GM21367 (cell line): ENCODE measurements around the gene NOXA1.
"Not testable (repeated sequence)": the region's sequence is repeated elsewhere in the genome, so short reads cannot be mapped to it uniquely, and the experiment has no call there.

Source experiments
- ATAC-seq: cut with Tn5 transposase; IDR thresholded peaks from one replicate; pipeline ENCODE4 v1.9.1; 2021; ENCODE audit not compliant: unreplicated experiment

The NOXA1 gene

DNA sequence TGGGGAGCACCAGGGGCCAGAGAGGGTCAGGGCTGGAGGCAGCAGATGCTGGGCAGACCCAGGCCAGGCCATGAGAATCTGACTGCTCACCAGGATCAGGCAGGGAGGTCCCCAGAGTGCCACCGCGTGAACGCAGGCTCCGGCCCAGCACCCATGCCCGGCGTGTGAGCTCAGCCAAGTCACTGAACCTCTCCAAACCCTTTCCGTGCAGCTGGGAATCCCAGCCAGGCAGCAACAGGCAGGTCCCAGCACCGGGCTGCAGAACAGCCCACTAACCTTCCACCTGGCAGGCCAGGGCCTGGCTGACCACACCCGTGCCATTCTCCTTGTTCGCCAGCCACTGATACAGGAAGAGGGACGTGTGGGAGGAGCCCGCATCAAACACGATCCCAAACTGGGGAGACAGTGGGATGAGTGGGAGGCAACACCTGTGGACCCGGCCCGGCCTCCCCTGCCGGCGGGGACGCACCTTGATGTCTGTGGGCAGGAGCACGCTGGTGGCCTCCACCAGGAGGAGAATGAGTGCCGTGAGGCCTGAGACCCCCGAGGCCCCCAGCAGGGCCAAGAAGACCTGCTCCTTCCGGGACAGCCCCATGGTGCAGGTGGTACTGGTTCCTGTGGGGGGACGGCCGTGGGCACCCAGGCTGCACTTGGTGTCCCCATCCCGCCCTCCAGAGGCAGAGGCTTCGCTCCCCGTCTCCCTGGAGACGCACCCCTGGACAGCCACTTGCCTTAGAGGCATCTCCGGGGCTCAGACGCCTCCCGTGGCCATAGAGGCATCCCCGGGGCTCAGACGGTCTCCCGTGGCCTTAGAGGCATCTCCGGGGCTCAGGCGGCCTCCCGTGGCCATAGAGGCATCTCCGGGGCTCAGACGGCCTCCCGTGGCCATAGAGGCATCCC is 14.7 kb downstream of the NOXA1 start:
- no peak for ATAC-seq

DNA sequence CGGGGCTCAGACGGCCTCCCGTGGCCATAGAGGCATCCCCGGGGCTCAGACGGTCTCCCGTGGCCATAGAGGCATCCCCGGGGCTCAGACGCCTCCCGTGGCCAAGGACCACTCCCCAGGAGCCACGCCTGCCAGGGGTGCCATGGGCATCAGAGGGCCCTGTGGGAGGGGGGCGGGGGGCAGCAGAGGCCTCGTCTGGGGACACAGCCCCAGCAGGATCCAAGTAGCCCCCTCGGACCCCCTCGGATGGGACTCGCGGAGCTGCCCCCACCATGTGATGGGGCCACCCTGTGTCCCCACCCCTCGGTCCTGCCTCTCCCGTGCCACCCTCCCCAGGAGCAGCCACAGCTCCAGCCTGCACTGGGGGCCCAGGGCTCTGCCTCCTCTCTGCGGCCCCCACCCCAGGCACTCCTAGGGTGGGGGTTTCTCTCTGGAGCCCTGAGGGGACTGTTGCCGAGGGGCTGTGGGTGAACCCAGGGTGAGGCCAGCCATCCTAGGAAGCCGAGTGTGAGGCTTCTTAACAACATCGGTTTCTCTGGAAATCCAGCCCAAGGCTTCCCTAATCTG is 15.5 kb downstream of the NOXA1 start:
- ATAC-seq = no peak

DNA sequence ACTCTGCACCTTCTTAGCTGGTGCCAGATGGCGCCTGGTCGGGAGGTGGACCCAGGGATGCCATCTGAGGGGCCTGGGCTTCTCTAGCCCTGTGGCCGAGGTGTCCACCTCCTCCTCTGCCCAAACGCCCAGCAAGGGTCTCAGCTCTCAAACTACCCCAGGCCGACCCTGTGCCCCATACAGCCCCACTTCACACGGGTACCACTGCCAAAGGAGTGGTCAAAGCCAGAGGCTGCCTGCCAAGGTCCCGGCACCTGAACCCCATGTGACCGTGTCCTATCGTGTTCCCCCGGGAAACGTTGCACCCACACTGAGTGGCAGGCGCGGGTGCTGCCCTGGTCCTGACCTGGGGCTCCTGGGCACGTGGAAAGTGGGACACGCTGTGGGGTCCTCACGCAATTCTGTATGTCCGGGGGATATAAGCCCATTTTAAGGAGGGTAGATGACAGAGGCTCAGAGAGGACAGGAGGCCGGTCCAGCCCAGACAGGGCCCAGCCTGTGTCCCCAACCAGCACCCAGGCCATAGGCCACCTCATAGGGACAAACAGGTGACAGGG is 16.0 kb downstream of the NOXA1 start:
- no peak for ATAC-seq

DNA sequence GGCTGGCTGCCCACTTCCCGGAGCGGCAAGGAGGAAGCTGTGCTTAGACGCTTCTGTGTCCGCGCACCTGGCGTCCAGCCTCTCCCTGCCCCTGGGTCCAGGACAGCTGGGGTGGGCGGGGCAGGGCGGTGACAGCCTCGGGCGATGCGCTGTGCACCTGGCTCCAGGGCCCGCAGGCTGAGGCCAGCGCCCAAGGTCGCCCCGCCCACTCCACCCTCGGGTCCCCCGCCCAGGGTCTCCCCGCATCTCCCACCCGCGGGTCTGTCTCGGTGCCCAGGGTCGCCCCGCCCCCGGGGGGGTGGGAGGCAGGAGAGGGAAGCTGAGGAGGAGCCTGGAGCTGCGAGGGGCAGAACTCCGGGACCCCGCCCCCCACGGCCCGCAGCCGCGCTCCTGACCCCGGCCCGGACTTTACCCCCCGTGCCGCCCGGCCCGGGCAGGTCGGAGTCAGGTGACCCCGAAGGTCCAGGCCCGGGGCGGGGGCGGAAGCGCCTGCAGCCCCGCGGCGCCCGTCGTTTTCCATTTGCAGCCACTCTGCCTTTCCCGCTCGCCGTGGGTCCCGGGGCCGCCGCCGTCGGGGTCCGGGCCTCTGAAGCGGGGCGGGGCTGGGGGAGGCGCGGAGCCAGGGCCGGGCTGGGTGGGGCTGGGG is 18.2 kb downstream of the NOXA1 start, which contains the start of gene ENTPD8:
ENTPD8 (minus strand) TSS at position 69 of the 646 bp plus-strand sequence. CDS start 3,072 bp downstream, outside the sequence.
- ATAC-seq = no peak

DNA sequence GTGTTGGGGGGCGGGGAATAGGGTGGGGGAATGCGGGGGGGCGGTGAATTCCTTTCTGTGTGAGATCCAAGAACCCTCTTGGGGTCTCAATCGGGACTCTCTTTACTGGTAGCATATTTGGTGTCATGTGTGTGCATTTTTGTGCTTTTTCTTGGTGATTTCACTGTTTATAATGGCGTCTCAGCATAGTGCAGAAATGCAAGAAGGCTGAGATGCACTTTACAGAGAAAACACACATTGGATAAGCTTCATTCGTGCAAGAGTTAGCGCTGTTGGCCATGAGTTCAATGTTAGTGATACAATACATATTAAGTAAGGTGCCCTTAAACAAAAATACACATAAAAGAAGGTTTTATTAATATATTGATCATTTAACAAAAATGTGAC is 18.7 kb downstream of the NOXA1 start:
- no peak for ATAC-seq

DNA sequence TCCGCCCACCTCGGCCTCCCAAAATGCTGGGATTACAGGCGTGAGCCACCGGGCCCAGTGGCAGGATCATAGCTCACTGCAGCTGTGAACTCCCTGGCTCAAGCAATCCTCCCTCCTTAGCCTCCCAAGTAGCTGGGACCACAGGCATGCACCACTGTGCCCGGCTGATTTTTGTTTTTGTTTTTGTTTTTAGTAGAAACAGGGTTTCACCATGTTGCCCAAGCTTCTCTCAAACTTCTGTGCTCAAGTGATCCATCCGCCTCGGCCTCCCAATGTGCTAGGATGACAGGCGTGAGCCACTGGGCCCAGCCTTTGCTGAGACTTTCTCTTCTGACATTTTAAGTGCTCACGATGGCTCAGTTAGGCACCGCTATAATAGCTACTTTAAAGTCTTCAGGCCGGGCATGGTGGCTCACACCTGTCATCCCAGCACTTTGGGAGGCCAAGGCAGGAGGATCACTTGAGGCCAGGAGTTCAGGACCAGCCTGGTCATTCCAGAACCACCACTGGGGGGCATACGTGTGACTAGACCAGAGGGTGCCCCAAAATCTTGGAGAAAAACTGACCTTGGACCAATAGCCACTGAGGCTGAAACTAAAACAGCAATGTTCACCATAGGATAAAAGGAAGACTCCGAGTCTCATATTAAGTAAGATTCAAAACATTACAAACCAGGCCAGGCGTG is 21.1 kb downstream of the NOXA1 start:
- no peak for ATAC-seq

DNA sequence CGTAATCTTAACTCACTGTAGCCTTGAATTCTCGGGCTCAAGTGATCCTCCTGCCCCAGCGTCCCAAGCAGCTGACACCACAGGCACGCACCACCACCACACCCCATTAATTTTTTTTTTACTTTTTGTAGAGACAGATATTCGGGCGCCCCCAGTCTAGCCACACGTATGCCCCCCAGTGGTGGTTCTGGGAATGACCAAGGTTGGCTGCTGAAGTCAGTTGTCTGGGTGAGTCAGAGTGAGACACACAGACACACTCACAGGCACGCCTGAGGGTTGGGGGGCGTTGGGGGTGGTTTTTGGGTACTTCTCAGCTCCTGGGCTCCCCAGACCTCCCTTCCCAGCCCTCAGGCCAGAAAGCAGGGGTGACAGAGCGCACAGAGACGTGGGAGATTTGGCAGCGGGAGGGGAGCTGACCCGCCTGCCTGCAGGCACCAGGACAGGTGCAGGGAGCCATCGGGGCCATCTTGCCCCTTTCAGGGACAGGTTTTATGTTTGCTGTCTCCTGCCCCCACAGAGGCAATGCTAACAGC is 22.1 kb downstream of the NOXA1 start:
- peak; percentile 51 for ATAC-seq

DNA sequence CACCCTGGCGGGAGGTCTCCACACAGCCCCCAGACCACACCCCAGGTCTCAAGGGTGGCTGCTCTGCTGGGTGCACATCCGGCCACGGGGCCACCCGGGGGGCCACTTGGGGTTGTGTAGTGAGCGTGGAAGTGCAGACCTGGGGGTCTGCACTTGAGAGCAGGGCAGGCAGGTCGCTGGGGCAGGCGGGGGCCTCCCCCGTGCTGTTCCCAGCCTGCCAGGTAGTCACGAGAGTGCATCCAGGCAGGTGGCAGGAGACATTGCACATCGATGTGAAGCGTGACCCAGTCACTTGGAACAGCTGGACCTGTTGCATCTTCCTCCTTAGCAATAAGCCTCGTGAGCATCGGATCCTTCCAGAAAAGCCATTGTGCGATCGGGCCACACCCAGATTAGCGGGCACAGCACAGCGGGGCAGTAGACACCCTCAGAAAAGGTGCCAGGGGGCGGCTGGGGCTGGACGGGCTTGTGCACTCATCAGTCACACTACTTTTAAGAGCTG is 22.8 kb downstream of the NOXA1 start:
- no peak for ATAC-seq

DNA sequence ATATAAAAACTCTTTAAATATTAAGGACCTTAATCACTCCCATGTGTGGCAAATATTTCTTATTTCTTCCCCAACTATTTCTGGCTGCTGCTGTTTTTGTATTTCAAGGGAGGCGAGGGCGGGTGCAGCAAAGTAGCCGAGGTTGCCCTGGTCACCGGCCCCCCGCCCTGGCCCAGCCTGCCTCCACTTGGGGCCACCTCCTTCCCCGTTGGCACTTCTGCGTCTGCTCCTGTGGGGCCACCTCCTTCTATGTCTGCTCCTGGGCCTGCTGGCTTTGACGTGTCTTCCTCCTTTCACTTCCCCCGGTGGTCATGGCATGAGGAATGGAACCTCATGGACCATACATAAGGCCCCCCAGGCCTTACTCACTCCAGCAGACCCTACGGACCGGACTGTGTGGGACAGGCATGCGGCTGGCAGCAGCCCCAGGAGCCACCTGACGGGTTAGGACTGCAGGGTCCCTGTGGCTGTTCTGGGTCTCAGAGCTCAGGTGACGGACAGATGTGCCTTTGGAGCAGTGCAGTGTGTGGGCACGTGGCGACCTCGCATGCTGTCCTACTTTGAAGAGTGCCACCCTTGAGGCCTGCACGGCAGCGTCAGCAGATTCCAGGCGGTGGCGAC is 23.8 kb downstream of the NOXA1 start:
- ATAC-seq = no peak

DNA sequence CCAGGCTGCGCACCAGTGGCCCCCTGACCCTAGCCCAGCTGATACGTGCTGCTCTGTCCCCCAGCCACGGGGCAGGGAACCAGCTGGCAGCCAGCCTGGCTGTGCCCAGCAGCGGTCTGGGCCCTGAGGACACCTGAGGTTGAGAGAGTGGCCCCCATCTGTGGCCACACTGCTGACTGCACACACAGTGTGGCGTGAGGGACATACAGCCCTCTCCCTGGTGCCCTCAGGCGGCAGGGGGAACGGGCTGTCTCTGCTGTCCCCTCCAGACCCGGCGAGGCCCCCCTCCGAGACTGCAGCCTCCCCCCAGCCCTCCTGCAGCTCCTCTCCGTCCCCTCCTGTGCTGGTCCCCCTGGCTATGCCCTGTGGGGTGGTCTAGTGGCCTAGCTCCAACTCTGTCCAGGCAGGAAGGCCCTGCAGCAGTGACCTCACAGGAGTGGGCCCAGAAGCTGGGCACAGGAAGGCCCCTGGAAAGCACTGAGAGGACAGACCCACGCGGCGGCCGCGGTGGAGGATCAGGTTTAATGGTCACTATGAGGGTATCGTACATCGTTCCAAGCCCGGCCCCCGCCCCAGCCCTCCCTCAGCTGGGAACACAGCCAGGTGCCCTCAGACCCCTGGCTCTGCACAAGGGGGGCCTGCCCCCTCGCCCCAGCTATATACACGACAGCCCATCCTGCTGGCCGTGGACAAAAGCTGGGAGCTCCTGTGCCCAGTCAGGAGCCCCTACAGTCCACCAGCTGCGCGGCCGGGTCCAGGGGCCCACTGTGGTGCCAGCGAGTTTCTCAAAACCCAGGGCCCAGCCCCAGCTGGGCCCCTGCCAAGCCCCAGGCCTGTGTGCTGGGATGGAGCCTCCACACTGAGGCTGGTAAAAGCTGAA is 24.8 kb downstream of the NOXA1 start:
- no peak for ATAC-seq

DNA sequence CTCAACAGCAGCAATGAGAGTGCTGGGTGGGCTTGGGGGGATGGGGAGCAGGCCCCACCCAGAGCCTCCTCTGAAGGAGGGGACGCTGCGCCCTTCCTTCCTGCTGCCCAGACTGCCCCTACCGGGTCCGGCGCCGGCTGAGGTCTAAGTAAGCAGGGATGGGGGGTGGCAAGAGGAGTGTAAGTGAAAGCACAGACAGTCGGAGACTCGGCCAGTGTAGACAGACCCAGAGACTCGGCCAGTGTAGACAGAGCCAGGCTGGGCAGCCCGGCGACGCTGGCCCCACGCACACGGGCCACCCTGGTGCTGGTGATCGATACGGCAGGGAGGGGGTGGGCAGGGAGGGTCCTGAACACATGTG is 25.4 kb downstream of the NOXA1 start:
- ATAC-seq = no peak

DNA sequence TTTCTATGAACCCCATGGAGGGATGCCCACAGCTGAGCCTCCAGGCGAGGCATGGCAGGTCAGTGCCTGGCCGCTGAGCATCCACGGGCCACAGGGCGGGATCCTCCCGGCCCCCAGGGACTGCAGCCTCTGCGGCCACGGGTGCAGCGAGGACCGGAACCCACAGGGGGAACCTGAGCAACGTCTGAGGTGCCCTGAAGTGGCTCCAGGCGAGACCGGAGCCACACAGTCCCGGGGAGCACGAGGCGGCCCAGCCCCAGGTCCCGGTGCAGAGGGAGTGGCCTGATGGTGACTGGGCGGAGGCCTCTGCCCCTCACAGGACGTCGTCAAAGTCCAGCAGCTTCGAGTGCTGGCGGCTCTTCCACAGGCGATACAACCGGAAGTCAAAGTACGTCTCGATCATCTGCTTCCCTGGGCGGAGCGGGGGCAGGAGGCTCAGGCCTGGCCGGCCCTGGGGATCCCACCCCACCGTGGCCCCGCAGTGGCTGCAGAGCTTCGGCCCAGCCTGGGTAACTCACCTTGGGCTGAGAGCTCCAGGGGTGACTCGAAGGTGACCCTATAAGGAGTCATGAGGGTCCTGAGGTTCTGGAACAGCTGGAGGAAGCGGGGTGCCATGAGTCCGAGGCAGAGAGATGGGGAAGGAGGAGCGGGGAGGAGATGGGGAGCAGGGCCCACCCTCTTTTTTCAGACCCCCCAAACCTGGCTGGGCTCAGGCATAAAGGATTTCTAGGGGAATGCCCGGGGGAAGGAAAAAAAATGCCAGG is 26.1 kb downstream of the NOXA1 start:
- no peak for ATAC-seq

DNA sequence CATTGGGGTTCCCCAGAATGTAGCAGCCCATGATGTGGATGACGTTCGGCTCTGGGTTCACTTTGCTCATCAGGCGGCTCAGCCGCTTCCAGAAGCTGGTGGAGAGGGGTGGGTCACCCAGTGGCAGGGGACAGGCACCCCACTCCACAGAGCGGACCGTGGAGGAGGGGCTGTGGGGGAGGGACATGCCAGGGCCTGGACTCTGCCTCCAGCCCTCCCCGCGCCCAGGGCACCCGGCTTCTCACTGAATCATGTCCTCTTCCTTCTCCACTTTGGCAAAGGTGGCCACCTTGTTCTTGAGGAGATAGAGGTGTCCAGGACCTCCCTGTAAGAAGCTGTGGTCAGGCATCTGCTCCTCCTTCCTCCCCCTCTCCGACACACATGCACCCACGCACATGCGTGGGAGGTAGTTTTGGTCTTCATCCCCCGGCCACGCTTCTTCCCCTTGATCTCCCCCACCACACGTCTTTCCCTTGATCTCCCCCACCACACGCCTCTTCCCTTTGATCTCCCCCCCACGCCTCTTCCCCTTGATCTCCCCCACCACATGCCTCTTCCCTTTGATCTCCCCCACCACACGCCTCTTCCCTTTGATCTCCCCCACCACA is 26.8 kb downstream of the NOXA1 start:
- ATAC-seq = no peak

DNA sequence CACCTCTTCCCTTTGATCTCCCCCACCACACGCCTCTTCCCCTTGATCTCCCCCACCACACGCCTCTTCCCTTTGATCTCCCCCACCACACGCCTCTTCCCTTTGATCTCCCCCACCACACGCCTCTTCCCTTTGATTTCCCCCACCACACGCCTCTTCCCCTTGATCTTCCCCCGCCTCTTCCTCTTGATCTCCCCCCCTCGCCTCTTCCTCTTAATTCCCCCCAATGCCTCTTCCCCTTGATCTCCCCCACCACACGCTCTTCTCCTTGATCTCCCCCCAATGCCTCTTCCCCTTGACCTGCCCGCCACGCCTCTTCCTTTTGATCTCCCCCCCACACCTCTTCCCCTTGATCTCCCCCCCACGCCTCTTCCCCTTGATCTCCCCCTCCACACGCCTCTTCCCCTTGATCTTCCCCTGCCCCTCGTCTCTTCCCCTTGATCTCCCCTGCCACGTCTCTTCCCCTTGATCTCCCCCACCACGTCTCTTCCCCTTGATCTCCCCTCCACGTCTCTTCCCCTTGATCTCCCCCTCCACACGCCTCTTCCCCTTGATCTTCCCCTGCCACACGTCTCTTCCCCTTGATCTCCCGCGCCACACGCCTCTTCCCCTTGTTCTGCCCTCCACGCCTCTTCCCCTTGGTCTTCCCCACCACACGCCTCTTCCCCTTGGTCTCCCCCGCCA is 27.5 kb downstream of the NOXA1 start:
- not testable (repeated sequence) for ATAC-seq

DNA sequence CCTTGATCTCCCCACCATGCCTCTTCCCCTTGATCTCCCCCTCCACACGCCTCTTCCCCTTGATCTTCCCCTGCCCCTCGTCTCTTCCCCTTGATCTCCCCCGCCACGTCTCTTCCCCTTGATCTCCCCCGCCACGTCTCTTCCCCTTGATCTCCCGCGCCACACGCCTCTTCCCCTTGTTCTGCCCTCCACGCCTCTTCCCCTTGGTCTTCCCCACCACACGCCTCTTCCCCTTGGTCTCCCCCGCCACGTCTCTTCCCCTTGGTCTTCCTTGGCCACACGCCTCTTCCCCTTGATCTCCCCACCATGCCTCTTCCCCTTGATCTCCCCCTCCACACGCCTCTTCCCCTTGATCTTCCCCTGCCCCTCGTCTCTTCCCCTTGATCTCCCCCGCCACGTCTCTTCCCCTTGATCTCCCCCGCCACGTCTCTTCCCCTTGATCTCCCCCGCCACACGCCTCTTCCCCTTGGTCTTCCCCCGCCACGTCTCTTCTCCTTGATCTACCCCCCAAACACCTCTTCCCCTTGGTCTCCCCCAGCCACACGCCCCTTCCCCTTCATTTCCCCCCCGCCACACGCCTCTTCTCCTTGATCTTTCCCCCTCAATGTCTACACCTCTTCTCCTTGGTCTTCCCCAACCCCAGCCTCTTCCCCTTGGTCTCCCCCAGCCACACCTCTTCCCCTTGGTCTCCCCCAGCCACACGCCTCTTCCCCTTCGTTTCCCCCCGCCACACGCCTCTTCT is 28.2 kb downstream of the NOXA1 start:
- not testable (repeated sequence) for ATAC-seq

DNA sequence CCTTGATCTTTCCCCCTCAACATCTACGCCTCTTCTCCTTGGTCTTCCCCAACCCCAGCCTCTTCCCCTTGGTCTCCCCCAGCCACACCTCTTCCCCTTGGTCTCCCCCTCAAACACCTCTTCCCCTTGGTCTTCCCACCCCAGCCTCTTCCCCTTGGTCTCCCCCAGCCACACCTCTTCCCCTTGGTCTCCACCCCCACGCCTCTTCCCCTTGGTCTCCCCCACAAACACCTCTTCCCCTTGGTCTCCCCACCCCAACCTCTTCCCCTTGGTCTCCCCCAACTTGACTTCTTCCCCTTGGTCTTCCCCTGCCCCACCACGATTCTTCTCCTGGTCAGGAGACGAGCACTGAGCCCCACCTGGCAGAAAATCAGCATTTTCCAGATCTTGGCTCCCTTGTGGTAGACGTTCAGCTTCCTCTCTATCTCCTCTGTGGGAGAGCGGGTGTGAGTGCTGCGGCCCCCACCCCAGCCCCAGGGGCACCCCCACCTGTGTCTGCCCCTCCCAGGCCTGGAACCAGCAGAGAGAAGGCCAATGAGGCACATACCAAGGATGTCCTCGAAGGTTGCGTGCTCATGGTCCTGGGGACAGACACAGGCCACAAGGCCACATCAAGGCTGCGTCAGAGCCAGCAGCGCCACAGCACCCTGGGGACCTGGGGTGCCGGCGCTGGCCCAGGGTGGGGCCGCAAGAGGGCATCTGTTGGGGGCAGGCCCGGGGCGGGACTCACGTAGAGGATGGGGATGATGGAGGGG is 29.0 kb downstream of the NOXA1 start:
- ATAC-seq = no peak
